Natural killer cell (primary cell): ENCODE data around the gene LASP1. TPM values are rescaled to one million over a fixed set of nuclear protein-coding genes. Genes with fewer than 3 reads are reported as not detected.

Experiments
- ATAC-seq, 3 donors: fragments of 150-1000 bp in 2 of 3; fragments of 200-7000 bp in 1 of 3; cut with Tn5 transposase; 1 replicate in 1 of 3; 2 replicates in 2 of 3; pipeline ENCODE4 v1.10.0; 2021; ENCODE audit warnings: mild to moderate bottlenecking in 2 of 3, moderate library complexity in 2 of 3
- DNase-seq, 2 donors: peaks; one replicate each; pipeline versions ENCODE4 v3.0.0 to v3.0.0-alpha.2; 2013 to 2021; ENCODE audit warnings: mixed read lengths in 1 of 2
- H3K27ac ChIP-seq: one replicate; pipeline ENCODE4 v1.5.1; 2013; ENCODE audit warnings: mild to moderate bottlenecking, low read length
- H3K27me3 ChIP-seq: one replicate; pipeline ENCODE4 v1.6.1; 2013; ENCODE audit warnings: low read length; ENCODE audit not compliant: control insufficient read depth, insufficient read depth
- H3K36me3 ChIP-seq: one replicate; pipeline ENCODE4 v1.6.1; 2013; ENCODE audit warnings: low read length; ENCODE audit not compliant: control insufficient read depth, insufficient read depth
- H3K4me1 ChIP-seq: one replicate; pipeline ENCODE4 v1.6.1; 2013; ENCODE audit warnings: low read length; ENCODE audit not compliant: control insufficient read depth, insufficient read depth
- H3K4me3 ChIP-seq: one replicate; pipeline ENCODE4 v1.5.1; 2013; ENCODE audit warnings: low read length
- H3K9me3 ChIP-seq: one replicate; pipeline ENCODE4 v1.6.1; 2013; ENCODE audit warnings: low read length; ENCODE audit not compliant: control insufficient read depth, insufficient read depth
- H3K27ac Mint-ChIP-seq, 2 donors: one replicate each; pipeline ENCODE4 v1.8.0; 2022; ENCODE audit warnings: mild to moderate bottlenecking in 2 of 2, mixed read lengths in 2 of 2, moderate library complexity in 1 of 2
- H3K27me3 Mint-ChIP-seq, 2 donors: one replicate each; pipeline ENCODE4 v1.8.0; 2022; ENCODE audit warnings: low read depth in 2 of 2, mixed read lengths in 2 of 2
- H3K36me3 Mint-ChIP-seq: one replicate; pipeline ENCODE4 v1.8.0; 2022; ENCODE audit warnings: mixed read lengths
- H3K4me1 Mint-ChIP-seq, 2 donors: one replicate each; pipeline ENCODE4 v1.8.0; 2022; ENCODE audit warnings: mixed read lengths in 2 of 2
- H3K4me3 Mint-ChIP-seq: one replicate; pipeline ENCODE4 v1.8.0; 2022; ENCODE audit warnings: mild to moderate bottlenecking, moderate library complexity, mixed read lengths
- H3K9me3 Mint-ChIP-seq, 2 donors: one replicate each; pipeline ENCODE4 v1.8.0; 2022; ENCODE audit warnings: mixed read lengths in 2 of 2
- whole genome bisulfite sequencing: methylation state at CpG from one replicate; pipeline ENCODE4 v1.1.7; 2013; ENCODE audit warnings: missing lambda C conversion rate; ENCODE audit not compliant: insufficient coverage; 5-methylcytosine and 5-hydroxymethylcytosine counted together
- intact Hi-C: fragments of 100-400 bp; cut with micrococcal nuclease; formaldehyde crosslinking; loops from one replicate; pipeline ENCODE4 v1.14.2; 2022
- total RNA-seq, 4 donors: library from RNA; stranded (reverse); fragments of 120-200 nt in 1 of 4; gene quantifications; one replicate each; pipeline versions ENCODE4 v1.2.3 to v1.2.4, GENCODE V29; 2013 to 2022
- TF ChIP-seq, protein P1 (sequence below): fragments of 200-600 bp; IDR thresholded peaks from one replicate; pipeline ENCODE4 v1.8.0; 2022; ENCODE audit warnings: antibody characterized with exemption

The LASP1 gene
- total RNA-seq, 3 donors from 2014 or later (not counting 1 experiment from before 2014, with no cell fraction given) = 293 to 363 (median 340) TPM

DNA sequence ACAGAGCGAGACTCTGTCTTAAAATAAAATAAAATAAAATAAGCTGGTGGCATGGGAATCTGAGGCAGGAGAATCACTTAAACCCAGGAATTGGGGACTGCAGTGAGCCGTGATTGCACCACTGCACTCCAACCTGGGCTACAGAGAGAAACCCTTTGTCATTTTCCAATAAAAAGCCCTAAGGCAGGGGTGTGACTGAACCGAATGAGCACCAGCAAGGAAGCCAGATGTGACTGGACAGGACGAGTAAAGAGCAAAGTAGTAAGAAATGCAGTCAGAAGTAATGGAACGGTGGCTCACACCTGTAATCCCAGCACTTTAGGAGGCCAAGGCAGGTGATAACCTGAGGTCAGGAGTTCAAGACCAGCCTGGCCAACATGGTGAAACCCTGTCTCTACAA lies 12.6 kb upstream of the LASP1 start:
- peaks cover 20% of the 10 kb centered on the region for H3K4me1 ChIP-seq
- peaks cover 3% of the 10 kb centered on the region for H3K36me3 ChIP-seq
- TF ChIP-seq, protein P1, sequence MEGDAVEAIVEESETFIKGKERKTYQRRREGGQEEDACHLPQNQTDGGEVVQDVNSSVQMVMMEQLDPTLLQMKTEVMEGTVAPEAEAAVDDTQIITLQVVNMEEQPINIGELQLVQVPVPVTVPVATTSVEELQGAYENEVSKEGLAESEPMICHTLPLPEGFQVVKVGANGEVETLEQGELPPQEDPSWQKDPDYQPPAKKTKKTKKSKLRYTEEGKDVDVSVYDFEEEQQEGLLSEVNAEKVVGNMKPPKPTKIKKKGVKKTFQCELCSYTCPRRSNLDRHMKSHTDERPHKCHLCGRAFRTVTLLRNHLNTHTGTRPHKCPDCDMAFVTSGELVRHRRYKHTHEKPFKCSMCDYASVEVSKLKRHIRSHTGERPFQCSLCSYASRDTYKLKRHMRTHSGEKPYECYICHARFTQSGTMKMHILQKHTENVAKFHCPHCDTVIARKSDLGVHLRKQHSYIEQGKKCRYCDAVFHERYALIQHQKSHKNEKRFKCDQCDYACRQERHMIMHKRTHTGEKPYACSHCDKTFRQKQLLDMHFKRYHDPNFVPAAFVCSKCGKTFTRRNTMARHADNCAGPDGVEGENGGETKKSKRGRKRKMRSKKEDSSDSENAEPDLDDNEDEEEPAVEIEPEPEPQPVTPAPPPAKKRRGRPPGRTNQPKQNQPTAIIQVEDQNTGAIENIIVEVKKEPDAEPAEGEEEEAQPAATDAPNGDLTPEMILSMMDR = no peak
- no peaks in the 10 kb centered on the region for H3K36me3 Mint-ChIP-seq
- no peaks in the 10 kb centered on the region for H3K27me3 Mint-ChIP-seq
- H3K4me3 ChIP-seq = no peak overlapping the region
- no peak overlapping the region for H3K27ac Mint-ChIP-seq
- no peak overlapping the region for H3K27ac ChIP-seq
- ATAC-seq (no peak), DNase-seq (no peak)
- WGBS = 75% methylated on average over 5 of the region's 5 CpGs
- intact Hi-C loops = no loop called here
- no peaks in the 10 kb centered on the region for H3K27me3 ChIP-seq
- H3K4me3 Mint-ChIP-seq = no peak overlapping the region
- peaks cover 17 to 24% of the 10 kb centered on the region in 2 donors for H3K4me1 Mint-ChIP-seq
- H3K9me3 ChIP-seq = no peaks in the 10 kb centered on the region
- H3K9me3 Mint-ChIP-seq = no peaks in the 10 kb centered on the region

DNA sequence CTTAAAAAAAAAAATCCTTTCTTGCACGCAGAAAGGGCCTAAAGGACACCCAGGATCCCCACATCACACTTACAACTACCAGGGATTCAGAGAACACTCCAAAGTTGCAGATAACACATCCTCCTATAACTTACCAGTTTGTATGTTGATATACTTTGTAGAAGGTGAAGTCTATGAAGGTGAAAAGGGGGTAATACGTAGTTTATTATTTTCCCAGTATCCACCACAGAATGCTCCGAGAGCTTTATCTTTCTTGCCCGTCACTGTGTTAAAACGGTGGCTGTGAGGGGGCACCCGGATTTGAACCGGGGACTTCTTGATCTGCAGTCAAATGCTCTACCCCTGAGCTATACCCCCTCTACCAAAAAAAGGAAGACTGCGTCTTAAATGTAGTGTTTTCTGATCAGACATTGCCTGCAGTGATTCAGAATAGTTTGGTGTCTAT lies 8.4 kb upstream of the LASP1 start:
- H3K4me3 Mint-ChIP-seq = peak overlapping the region; percentile 21
- no peak for DNase-seq

DNA sequence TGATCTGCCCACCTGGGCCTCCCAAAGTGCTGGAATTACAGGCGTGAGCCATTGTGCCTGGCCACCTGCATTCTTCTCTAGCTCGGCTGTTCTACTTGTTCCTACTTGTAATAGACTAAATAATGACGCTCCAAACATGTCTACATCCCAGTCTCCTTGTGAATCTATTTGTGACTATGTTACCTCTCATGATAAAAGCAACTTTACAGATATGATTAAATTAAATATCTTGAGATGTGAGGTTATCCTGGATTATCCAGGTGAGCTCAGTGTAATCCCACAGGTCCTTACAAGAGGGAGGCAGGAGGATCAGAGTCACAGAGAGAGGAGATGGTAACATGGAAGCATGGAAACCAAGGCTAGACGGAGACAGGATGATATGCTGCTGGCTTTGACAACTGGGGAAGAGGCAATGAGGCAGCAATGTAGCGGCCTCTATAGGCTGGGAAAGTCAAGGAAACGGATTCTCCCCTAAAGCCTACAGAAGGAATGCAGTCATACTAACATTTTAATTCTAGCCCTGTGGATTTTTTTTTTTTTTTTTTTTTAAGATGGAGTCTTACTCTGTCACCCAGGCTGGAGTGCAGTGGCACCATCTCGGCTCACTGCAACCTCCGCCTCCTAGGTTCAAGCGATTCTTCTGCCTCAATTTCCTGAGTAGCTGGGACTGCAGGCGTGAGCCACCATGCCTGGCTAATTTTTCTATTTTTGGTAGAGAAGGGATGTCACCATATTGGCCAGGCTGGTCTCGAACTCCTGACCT lies 5.0 kb upstream of the LASP1 start:
- Mint-ChIP-seq H3K27ac (no peak overlapping the region), H3K36me3 (no peaks in the 10 kb centered on the region), H3K9me3 (no peaks in the 10 kb centered on the region), H3K27me3 (no peaks in the 10 kb centered on the region), H3K4me1 (peaks cover 15 to 23% of the 10 kb centered on the region in 2 donors), H3K4me3 (no peak overlapping the region)
- Histone ChIP-seq H3K36me3 (no peaks in the 10 kb centered on the region), H3K4me1 (peaks cover 18% of the 10 kb centered on the region), H3K27me3 (no peaks in the 10 kb centered on the region), H3K27ac (no peak overlapping the region), H3K4me3 (no peak overlapping the region), H3K9me3 (no peaks in the 10 kb centered on the region)
- no peak for ATAC-seq
- no peak for DNase-seq
- WGBS = 79% methylated on average over 10 of the region's 11 CpGs
- intact Hi-C loops = loop anchor here (10.0 kb wide), 1 partner anchor 230 kb away; no protein-coding TSS in a partner anchor
- TF ChIP-seq, protein P1 = no peak

More for the DNA sequence above, 8.4 kb upstream of the LASP1 start:
- Histone ChIP-seq H3K4me1 (no peaks in the 10 kb centered on the region), H3K9me3 (no peaks in the 10 kb centered on the region), H3K27me3 (no peaks in the 10 kb centered on the region), H3K4me3 (no peak overlapping the region), H3K27ac (no peak overlapping the region), H3K36me3 (no peaks in the 10 kb centered on the region)
- no peaks in the 10 kb centered on the region for H3K27me3 Mint-ChIP-seq
- 44% methylated on average over 7 of the region's 8 CpGs for WGBS
- TF ChIP-seq, protein P1 = no peak
- no peaks in the 10 kb centered on the region for H3K36me3 Mint-ChIP-seq
- ATAC-seq = no peak
- no peaks in the 10 kb centered on the region for H3K9me3 Mint-ChIP-seq
- no peaks in the 10 kb centered on the region for H3K4me1 Mint-ChIP-seq
- H3K27ac Mint-ChIP-seq = no peak overlapping the region
- intact Hi-C loops = loop anchor here (10.0 kb wide), 1 partner anchor 233 kb away; no protein-coding TSS in a partner anchor
